Brain pericyte (primary cell): Measurements from ENCODE around the gene TCEAL5.
"Not testable (repeated sequence)": the region's sequence is repeated elsewhere in the genome, so short reads cannot be mapped to it uniquely, and the experiment has no call there.

Experiments used
- DNase-seq: peaks from one replicate; pipeline ENCODE4 v3.0.0-alpha.2; 2012; ENCODE audit warnings: low read depth, low spot score

Gene TCEAL5

DNA sequence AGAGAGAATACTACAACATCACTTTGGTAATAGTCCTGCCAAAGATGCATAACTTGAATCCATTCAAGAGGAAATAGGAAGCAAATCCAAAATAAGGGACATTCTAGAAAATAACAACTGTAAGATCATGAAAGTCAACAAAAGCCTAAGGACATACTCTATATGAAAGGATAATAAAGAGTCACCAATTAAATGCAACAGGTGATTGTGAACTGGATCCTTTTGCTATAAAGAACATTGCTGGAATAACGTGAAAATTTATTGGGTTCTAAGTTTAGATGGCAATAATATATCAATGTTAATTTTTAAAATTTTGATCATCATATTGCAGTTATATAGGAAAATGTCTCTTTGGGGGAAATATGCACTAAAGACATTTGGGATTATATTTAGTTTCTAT is 41.7 kb downstream of the TCEAL5 start:
- DNase-seq, result no peak

DNA sequence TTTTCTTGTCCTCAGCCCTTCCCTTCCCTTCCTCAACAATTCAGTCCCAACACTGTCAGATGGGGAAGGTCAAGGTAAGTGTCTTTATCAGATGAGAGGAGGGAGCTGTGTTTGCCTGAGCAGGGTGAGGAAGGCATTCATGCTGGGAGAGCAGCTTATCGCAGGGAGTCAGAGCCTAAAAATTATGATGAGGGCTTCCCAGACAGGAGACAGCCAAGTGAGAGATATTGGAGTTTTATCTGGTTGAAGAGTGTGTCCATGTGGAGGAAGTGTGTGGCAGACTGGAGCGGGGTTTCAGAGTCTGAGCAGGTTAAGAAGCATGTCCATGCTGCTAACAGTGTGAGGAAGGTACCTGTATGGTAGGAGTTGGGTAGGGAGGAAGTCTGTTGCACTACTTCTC is 43.3 kb downstream of the TCEAL5 start:
- DNase-seq, result no peak

DNA sequence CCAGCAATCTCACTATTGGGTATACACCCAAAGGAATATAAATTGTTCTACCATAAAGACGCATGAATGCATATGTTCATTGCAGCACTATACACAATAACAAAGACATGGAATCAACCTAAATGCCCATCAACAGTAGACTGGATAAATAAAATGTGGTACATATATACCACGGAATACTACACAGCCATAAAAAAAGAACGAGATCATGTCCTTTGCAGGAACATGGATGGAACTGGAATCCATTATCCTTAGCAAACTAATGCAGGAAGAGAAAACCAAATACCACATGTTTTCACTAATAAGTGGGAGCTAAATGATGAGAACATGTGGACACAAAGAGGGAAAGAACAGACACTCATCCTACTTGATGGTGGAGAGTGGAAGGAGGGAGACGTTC is 50.6 kb downstream of the TCEAL5 start:
- DNase-seq, result not testable (repeated sequence)
